Ovary (tissue), 3 donors: ENCODE results near the gene TUSC2.

Source experiments
- POLR2A ChIP-seq: fragments of 450-650 bp; IDR thresholded peaks from one replicate; pipeline ENCODE4 v1.6.1; 2017; ENCODE audit warnings: antibody characterized with exemption, mild to moderate bottlenecking, moderate library complexity
- TF ChIP-seq, protein P1 (sequence below), 3 donors: fragments of 450-650 bp in 2 of 3; fragments of 200-600 bp in 1 of 3; IDR thresholded peaks; one replicate each; pipeline versions ENCODE4 v1.5.1 to v1.8.0; 2016 to 2022; ENCODE audit warnings: antibody characterized with exemption in 3 of 3, mild to moderate bottlenecking in 1 of 3
- donor health status: DM: no; HTN: no; CAD: no.

DNA sequence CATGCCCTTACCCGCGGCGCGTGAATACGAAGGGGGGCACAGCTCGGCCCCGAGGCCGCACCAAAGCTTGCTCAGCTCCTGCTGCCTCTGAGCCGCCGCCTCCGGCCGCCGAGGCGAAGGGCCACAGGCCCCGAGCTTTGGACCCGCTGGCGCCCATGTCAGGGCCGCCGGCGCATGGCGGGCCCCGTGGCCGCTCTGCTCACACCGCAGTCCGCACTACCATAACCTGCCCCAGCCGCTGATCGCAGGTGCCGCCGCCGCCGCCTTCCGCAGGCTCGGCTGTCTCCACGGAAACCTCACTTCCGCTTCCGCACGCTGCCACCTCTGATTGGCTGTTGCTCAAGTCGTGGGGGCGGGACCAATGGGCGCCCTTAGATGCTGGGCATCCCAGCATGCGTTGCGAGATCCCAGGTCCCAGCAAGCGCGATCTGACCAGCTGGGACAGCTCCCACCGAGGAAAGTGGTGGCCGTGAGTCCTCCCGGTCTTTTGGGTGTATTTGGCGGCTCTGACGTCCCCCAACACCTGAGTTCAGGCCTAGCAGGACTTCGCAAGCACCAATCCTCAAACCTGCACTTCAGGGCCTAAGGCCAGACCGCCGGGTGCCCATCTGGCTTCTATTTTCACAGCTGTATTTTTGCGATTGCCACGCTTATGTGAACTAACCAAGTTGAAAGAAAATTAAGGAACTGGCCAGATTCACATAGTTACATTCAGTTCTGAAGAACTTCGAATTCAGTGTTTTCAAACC lies at the start of gene TUSC2:
- TF ChIP-seq, protein P1, sequence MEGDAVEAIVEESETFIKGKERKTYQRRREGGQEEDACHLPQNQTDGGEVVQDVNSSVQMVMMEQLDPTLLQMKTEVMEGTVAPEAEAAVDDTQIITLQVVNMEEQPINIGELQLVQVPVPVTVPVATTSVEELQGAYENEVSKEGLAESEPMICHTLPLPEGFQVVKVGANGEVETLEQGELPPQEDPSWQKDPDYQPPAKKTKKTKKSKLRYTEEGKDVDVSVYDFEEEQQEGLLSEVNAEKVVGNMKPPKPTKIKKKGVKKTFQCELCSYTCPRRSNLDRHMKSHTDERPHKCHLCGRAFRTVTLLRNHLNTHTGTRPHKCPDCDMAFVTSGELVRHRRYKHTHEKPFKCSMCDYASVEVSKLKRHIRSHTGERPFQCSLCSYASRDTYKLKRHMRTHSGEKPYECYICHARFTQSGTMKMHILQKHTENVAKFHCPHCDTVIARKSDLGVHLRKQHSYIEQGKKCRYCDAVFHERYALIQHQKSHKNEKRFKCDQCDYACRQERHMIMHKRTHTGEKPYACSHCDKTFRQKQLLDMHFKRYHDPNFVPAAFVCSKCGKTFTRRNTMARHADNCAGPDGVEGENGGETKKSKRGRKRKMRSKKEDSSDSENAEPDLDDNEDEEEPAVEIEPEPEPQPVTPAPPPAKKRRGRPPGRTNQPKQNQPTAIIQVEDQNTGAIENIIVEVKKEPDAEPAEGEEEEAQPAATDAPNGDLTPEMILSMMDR (IDR thresholded peaks at IDR 0.05): no peak
- peak; percentile 66 for TF ChIP-seq POLR2A
